ENCODE data around the gene DLGAP3. TPM values are rescaled to one million over a fixed set of nuclear protein-coding genes. Genes with fewer than 3 reads are reported as not detected.

The DLGAP3 gene
- total RNA-seq, 2 donors from 2014 or later, result 0.27 to 0.54 TPM

DNA sequence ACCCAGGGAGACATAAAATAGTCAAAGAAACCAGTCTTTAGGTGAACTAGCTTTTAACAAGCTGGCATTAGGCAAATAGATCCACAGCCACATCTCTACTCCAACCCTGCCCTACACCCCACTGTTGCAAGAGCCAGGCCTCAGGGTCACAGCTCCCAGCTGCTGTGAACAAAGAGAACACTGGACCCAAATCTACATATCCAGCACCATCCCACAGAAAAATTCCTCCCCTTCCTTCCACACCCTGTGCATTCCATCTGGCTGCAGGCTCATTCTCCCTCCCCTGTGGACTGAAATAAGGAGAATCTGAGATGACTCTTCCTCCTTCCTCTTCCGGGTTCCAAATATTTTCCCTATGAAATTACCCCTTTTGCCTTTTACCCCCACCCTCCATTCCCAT lies 23.2 kb downstream of the DLGAP3 start:
- no peak for DNase-seq
- Histone ChIP-seq H3K27ac (no peak overlapping the region), H3K36me3 (no peaks in the 10 kb centered on the region), H3K4me3 (no peak overlapping the region), H3K4me1 (no peaks in the 10 kb centered on the region), H3K9me3 (no peaks in the 10 kb centered on the region), H3K9ac (ENCODE audit: low read depth in 2 of 2, low read length in 2 of 2) (no peak overlapping the region), H3K27me3 (no peaks in the 10 kb centered on the region)
- intact Hi-C loops (cut with DNase I), result no loop called here
- TF ChIP-seq, protein P1, sequence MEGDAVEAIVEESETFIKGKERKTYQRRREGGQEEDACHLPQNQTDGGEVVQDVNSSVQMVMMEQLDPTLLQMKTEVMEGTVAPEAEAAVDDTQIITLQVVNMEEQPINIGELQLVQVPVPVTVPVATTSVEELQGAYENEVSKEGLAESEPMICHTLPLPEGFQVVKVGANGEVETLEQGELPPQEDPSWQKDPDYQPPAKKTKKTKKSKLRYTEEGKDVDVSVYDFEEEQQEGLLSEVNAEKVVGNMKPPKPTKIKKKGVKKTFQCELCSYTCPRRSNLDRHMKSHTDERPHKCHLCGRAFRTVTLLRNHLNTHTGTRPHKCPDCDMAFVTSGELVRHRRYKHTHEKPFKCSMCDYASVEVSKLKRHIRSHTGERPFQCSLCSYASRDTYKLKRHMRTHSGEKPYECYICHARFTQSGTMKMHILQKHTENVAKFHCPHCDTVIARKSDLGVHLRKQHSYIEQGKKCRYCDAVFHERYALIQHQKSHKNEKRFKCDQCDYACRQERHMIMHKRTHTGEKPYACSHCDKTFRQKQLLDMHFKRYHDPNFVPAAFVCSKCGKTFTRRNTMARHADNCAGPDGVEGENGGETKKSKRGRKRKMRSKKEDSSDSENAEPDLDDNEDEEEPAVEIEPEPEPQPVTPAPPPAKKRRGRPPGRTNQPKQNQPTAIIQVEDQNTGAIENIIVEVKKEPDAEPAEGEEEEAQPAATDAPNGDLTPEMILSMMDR (IDR thresholded peaks at IDR 0.05), result no peak

DNA sequence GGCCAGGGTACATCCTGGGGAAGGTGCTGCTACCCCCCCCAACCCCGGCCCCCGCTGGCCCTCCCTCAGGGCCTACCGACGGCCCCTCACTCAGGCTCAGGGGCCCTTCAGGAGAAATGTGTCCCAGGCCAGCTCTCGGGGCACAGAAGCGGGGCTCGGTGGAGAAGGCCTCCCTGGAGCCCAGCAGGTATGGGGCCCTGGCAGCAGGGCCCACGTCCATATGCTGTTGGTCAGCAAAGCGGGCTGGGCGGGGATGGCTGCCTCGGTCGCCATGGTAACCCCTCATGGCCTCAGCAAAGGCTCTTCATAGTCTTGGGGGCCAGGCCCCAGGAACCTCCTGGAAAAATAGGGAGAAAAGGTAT lies 24.4 kb downstream of the DLGAP3 start:
- no peak overlapping the region for H3K27ac ChIP-seq
- H3K27me3 ChIP-seq, result no peaks in the 10 kb centered on the region
- no peak for DNase-seq
- H3K4me3 ChIP-seq, result no peak overlapping the region
- H3K9me3 ChIP-seq, result no peaks in the 10 kb centered on the region
- H3K9ac ChIP-seq (ENCODE audit: low read depth in 2 of 2, low read length in 2 of 2), result no peak overlapping the region
- TF ChIP-seq, protein P1 (IDR thresholded peaks at IDR 0.05), result no peak
- H3K36me3 ChIP-seq, result no peaks in the 10 kb centered on the region
- intact Hi-C loops (cut with DNase I), result no loop called here
- H3K4me1 ChIP-seq, result no peaks in the 10 kb centered on the region

DNA sequence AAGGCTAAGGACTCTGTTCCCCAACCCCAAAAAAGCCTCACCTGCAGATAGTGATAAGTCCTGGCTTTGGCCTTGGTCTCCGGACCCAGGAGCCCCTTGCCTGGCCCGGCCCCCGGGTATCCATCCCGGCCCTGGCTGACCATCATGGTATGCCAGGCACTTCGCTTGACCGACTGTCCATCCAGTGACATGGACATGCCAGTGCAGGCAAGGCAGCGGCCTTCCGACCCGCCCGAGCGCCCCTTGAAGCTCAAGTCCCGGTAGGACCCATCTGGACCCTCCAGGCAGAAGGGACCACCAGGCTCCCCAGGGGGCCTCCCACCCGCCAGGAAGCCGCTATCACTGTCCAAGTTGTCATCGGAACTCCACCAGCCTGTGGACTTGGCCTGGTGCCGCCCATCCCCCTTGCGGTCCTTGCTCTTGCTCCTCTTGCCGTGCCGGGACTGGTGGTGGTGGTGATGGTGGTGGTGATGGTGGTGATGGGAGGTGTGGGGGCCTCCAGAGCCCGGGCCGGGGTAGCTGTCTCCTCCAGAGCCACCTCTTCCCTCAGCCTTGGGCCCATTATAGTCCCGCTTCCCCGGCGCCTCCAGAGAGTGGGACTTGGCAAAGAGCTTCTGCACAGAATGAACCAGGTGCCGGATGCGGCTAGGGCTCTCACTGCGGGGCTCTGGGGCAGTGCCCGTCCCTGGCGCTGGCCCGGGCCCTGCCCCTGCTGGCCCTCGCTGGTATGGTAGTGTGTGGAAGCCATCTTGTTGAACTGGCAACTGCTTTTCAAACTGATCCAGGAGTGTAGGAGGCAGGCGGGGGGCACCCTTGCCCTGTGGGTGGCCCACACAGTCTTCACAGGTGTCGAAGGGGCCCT lies 25.0 kb downstream of the DLGAP3 start:
- DNase-seq, result no peak
- H3K4me1 ChIP-seq, result no peaks in the 10 kb centered on the region
- TF ChIP-seq, protein P1 (IDR thresholded peaks at IDR 0.05), result no peak
- H3K36me3 ChIP-seq, result no peaks in the 10 kb centered on the region
- H3K27me3 ChIP-seq, result no peaks in the 10 kb centered on the region
- no peak overlapping the region for H3K4me3 ChIP-seq
- intact Hi-C loops (cut with DNase I), result no loop called here
- no peaks in the 10 kb centered on the region for H3K9me3 ChIP-seq
- H3K9ac ChIP-seq (ENCODE audit: low read depth in 2 of 2, low read length in 2 of 2), result no peak overlapping the region
- H3K27ac ChIP-seq, result no peak overlapping the region

DNA sequence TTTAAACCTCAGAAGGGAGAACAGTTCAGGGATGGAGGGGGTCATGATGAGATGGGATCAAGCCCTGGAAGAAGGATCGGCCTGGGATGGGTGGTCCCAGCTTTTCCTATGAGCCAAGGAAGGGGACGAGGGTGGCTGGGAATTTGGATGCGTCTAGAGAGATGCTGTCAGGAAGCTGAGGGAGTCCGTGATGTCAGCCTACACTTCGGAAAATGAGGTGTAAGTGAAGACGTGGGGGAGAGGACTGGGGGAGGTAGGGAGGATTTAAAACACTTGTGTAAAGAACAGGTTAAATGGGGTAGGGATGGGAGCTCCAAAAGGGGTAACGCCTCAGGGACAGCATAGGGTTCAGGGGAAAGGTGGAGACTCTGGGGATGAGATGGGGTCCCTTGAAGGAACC lies 27.5 kb downstream of the DLGAP3 start:
- H3K27ac ChIP-seq, result no peak overlapping the region
- H3K9ac ChIP-seq (ENCODE audit: low read depth in 2 of 2, low read length in 2 of 2), result no peak overlapping the region
- no peak overlapping the region for H3K4me3 ChIP-seq
- no peaks in the 10 kb centered on the region for H3K27me3 ChIP-seq
- H3K36me3 ChIP-seq, result no peaks in the 10 kb centered on the region
- TF ChIP-seq, protein P1 (IDR thresholded peaks at IDR 0.05), result no peak
- no peak for DNase-seq
- intact Hi-C loops (cut with DNase I), result no loop called here
- H3K9me3 ChIP-seq, result no peaks in the 10 kb centered on the region
- H3K4me1 ChIP-seq, result no peaks in the 10 kb centered on the region

DNA sequence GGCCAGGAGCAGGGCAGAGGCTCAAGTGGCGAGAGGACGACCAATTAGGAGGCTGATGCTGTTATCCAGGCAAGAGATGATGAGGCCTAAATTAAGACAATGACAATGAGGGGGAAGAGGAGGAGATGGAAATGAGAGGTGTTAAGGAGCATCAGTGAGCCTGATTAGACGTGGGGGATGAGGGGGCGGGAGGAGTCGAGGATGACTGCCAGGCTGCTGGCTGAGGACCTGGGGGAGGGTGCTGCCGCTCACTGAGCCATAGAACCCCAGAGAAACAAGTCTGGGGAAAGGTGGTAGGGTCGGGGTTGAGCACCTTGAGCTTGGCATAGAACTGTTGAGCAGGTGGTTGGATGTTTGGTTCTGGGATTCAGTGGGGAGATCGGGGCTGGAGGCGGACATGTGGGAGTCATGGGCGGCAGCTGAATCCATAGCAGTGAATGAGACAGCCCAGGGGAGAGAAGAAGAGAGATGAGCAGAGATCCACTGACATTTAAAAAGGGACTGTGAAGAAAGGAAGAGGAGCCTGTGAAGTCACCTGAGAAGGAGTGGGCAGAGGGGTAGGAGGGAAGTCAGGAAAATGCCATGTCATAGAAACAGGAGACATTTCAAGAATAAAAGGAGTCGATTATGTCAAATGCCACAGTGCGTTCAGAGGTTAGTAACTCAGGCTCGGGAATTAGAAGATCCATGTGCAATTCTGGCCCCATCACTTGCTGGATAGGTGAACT lies 28.5 kb downstream of the DLGAP3 start:
- intact Hi-C loops (cut with DNase I), result no loop called here
- H3K4me1 ChIP-seq, result no peaks in the 10 kb centered on the region

More for the DNA sequence above, 28.5 kb downstream of the DLGAP3 start:
- no peak overlapping the region for H3K4me3 ChIP-seq
- H3K9me3 ChIP-seq, result no peaks in the 10 kb centered on the region
- no peak for DNase-seq
- H3K27me3 ChIP-seq, result no peaks in the 10 kb centered on the region
- TF ChIP-seq, protein P1 (IDR thresholded peaks at IDR 0.05), result no peak
- no peak overlapping the region for H3K27ac ChIP-seq
- no peak overlapping the region for H3K9ac ChIP-seq (ENCODE audit: low read depth in 2 of 2, low read length in 2 of 2)
- no peaks in the 10 kb centered on the region for H3K36me3 ChIP-seq

All from colonic mucosa (tissue), 4 donors.